Right lobe of liver (tissue), 4 donors: ENCODE data around the gene ARHGAP15.

Experiments
- CTCF ChIP-seq, 4 donors: fragments of 200-600 bp in 3 of 4; fragments of 450-650 bp in 1 of 4; IDR thresholded peaks; one replicate each; pipeline versions ENCODE4 v1.5.1 to v1.8.0; 2016 to 2022; ENCODE audit warnings: antibody characterized with exemption in 4 of 4, mild to moderate bottlenecking in 2 of 4
- POLR2A ChIP-seq: fragments of 450-650 bp; IDR thresholded peaks from one replicate; pipeline ENCODE4 v1.6.1; 2017; ENCODE audit warnings: antibody characterized with exemption, mild to moderate bottlenecking
- donor health status: DM: no; HTN: no; CAD: no.
- donor health status: DM: no; HTN: no; CAD: no.
- donor health status: DM: no; HTN: yes; CAD: no.

- TF ChIP-seq POLR2A, result no peak
- TF ChIP-seq CTCF (IDR thresholded peaks at IDR 0.05), result no peak
These were observed 545.8 kb downstream of the ARHGAP15 start for GRCh38 chr2:143675021-143675420.
